GM19328 (cell line): ENCODE data around the gene DGCR2.

Experiments
- ATAC-seq: cut with Tn5 transposase; IDR thresholded peaks from one replicate; pipeline ENCODE4 v1.9.1; 2021; ENCODE audit warnings: mild to moderate bottlenecking, moderate library complexity; ENCODE audit not compliant: unreplicated experiment

The DGCR2 gene

GRCh38 chr22:19109198-19110063 lies 12.8 kb downstream of the DGCR2 start:
- ATAC-seq = peak; percentile 60

- no peak for ATAC-seq
Measured at GRCh38 chr22:19108807-19109197, 13.4 kb downstream of the DGCR2 start.

- no peak for ATAC-seq
Measured at GRCh38 chr22:19107730-19108074, 14.5 kb downstream of the DGCR2 start.

GRCh38 chr22:19106886-19107729 lies 15.1 kb downstream of the DGCR2 start:
- no peak for ATAC-seq

GRCh38 chr22:19105867-19106802 lies 16.1 kb downstream of the DGCR2 start:
- no peak for ATAC-seq

GRCh38 chr22:19105456-19105855 lies 16.8 kb downstream of the DGCR2 start:
- ATAC-seq = no peak

- no peak for ATAC-seq
Measured at GRCh38 chr22:19103880-19104821, 18.1 kb downstream of the DGCR2 start.

- ATAC-seq = no peak
Measured at GRCh38 chr22:19098157-19098556, 24.1 kb downstream of the DGCR2 start.

- no peak for ATAC-seq
Measured at GRCh38 chr22:19097518-19097917, 24.7 kb downstream of the DGCR2 start.

- ATAC-seq = no peak
Measured at GRCh38 chr22:19096555-19096954, 25.7 kb downstream of the DGCR2 start.

- ATAC-seq = no peak
Measured at GRCh38 chr22:19094393-19094997, 27.7 kb downstream of the DGCR2 start.

GRCh38 chr22:19092725-19093124 lies 29.5 kb downstream of the DGCR2 start:
- ATAC-seq = no peak

- no peak for ATAC-seq
Measured at GRCh38 chr22:19090586-19091127, 31.6 kb downstream of the DGCR2 start.

- no peak for ATAC-seq
Measured at GRCh38 chr22:19090183-19090582, 32.0 kb downstream of the DGCR2 start.

- ATAC-seq = no peak
Measured at GRCh38 chr22:19088866-19089595, 33.2 kb downstream of the DGCR2 start.

- ATAC-seq = no peak
Measured at GRCh38 chr22:19086896-19087295, 35.3 kb downstream of the DGCR2 start.

GRCh38 chr22:19086417-19086816 lies 35.8 kb downstream of the DGCR2 start:
- ATAC-seq = no peak

GRCh38 chr22:19085233-19085718 lies 36.9 kb downstream of the DGCR2 start:
- ATAC-seq = no peak
